ENCODE data around the gene UBL5. TPM values are rescaled to one million over a fixed set of nuclear protein-coding genes. Genes with fewer than 3 reads are reported as not detected.
A peak's percentile ranks its signal among the peaks of the same experiment; 100 is the strongest.
"Not testable (repeated sequence)": the region's sequence is repeated elsewhere in the genome, so short reads cannot be mapped to it uniquely, and the experiment has no call there.

UBL5 gene
- total RNA-seq, 1 donor from 2014 or later: 264 TPM

- DNase-seq (ENCODE audit: low spot score in 2 of 2, unreplicated experiment in 2 of 2): no peak
- peaks cover 9% of the 10 kb centered on the region for H3K36me3 Mint-ChIP-seq
- H3K27ac Mint-ChIP-seq: no peak overlapping the region
- H3K9me3 Mint-ChIP-seq: no peaks in the 10 kb centered on the region
- no peak for TF ChIP-seq CTCF (IDR thresholded peaks at IDR 0.05; ENCODE audit: unreplicated experiment)
- peaks cover 16% of the 10 kb centered on the region for H3K4me1 Mint-ChIP-seq
- H3K27me3 Mint-ChIP-seq (ENCODE audit: low read depth): no peaks in the 10 kb centered on the region
- peak overlapping the region; percentile 81 for H3K4me3 Mint-ChIP-seq
Measured at GRCh38 chr19:9835507-9835949, 7.8 kb downstream of the UBL5 start.

GRCh38 chr19:9836021-9836420, 8.3 kb downstream of the UBL5 start:
- no peak for TF ChIP-seq CTCF (IDR thresholded peaks at IDR 0.05; ENCODE audit: unreplicated experiment)
- no peaks in the 10 kb centered on the region for H3K27me3 Mint-ChIP-seq (ENCODE audit: low read depth)
- no peak for DNase-seq (ENCODE audit: low spot score in 2 of 2, unreplicated experiment in 2 of 2)

GRCh38 chr19:9838324-9838723, 10.6 kb downstream of the UBL5 start:
- Mint-ChIP-seq H3K27me3 (ENCODE audit: low read depth) (no peaks in the 10 kb centered on the region), H3K4me1 (peaks cover 16% of the 10 kb centered on the region), H3K27ac (no peak overlapping the region), H3K9me3 (no peaks in the 10 kb centered on the region), H3K36me3 (peaks cover 29% of the 10 kb centered on the region), H3K4me3 (no peak overlapping the region)
- no peak for DNase-seq (ENCODE audit: low spot score in 2 of 2, unreplicated experiment in 2 of 2)
- no peak for TF ChIP-seq CTCF (IDR thresholded peaks at IDR 0.05; ENCODE audit: unreplicated experiment)

More at GRCh38 chr19:9836021-9836420, 8.3 kb downstream of the UBL5 start:
- Mint-ChIP-seq H3K36me3 (peaks cover 9% of the 10 kb centered on the region), H3K4me1 (peaks cover 16% of the 10 kb centered on the region), H3K4me3 (peak overlapping the region; percentile 81), H3K27ac (peak overlapping the region; percentile 82), H3K9me3 (no peaks in the 10 kb centered on the region)

- TF ChIP-seq CTCF (IDR thresholded peaks at IDR 0.05; ENCODE audit: unreplicated experiment): no peak
- Mint-ChIP-seq H3K27me3 (ENCODE audit: low read depth) (no peaks in the 10 kb centered on the region), H3K27ac (peak overlapping the region; percentile 22), H3K9me3 (no peaks in the 10 kb centered on the region), H3K4me1 (peaks cover 16% of the 10 kb centered on the region), H3K4me3 (no peak overlapping the region), H3K36me3 (peaks cover 34% of the 10 kb centered on the region)
- no peak for DNase-seq (ENCODE audit: low spot score in 2 of 2, unreplicated experiment in 2 of 2)
Measured at GRCh38 chr19:9839415-9839814, 11.7 kb downstream of the UBL5 start.

- Mint-ChIP-seq H3K36me3 (peaks cover 38% of the 10 kb centered on the region), H3K27ac (no peak overlapping the region)
Measured at GRCh38 chr19:9842834-9843625, 15.3 kb downstream of the UBL5 start.

GRCh38 chr19:9843626-9844273, 16.0 kb downstream of the UBL5 start:
- not testable (repeated sequence) for H3K4me1 Mint-ChIP-seq; H3K4me3 Mint-ChIP-seq; DNase-seq (ENCODE audit: low spot score in 2 of 2, unreplicated experiment in 2 of 2); H3K27me3 Mint-ChIP-seq (ENCODE audit: low read depth); H3K9me3 Mint-ChIP-seq; H3K27ac Mint-ChIP-seq
- H3K36me3 Mint-ChIP-seq: peaks cover 35% of the 10 kb centered on the region

More at GRCh38 chr19:9842834-9843625, 15.3 kb downstream of the UBL5 start:
- TF ChIP-seq CTCF (IDR thresholded peaks at IDR 0.05; ENCODE audit: unreplicated experiment): no peak
- Mint-ChIP-seq H3K4me1 (peaks cover 5% of the 10 kb centered on the region), H3K4me3 (no peak overlapping the region), H3K9me3 (no peaks in the 10 kb centered on the region), H3K27me3 (ENCODE audit: low read depth) (no peaks in the 10 kb centered on the region)
- DNase-seq (ENCODE audit: low spot score in 2 of 2, unreplicated experiment in 2 of 2): no peak
